Measurements from ENCODE around the gene OGFOD1.

OGFOD1 gene

DNA sequence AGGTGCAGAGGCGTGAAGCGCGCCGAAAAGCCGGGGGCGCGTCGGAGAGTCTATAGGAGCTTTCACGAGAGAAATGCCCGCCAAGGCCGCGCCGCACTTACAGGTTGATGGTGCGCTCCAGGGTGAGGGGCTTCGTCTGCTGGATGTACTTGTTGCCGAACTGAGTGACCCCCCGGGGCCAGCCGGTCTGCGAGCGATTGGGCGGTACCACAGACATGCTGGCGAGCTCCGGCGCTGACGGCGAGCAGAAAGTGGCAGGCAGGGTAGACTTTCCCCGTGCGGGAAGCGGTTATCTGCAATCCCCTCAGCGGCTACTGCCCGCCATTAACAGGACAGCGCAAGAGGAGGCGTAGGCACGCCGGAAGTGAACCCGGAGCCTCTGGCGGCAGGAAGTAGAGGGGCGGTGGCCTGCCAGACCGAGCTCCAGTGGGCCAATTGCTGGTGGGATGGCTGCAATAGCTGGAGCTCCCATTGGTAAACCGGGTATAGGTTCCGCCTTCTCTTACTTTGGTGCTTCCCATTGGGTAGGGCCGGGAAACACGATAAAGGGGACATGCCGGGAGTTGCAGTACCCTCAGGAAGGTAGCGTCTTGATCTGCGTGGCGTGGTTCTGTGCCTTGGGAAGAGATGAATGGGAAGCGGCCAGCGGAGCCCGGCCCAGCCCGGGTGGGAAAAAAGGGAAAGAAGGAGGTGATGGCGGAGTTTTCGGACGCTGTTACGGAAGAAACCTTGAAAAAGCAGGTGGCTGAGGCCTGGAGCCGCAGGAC lies at the start of gene OGFOD1, which contains the start of gene NUDT21:
TSS of gene OGFOD1 (plus strand) at position 569 of the 767 bp plus-strand sequence. CDS start at position 628, 59 bp downstream.
TSS of gene NUDT21 (minus strand) at position 347 of the 767 bp plus-strand sequence. CDS start at position 217, 130 bp downstream.
- DNase-seq (ENCODE audit: low read depth): peak; percentile 79

DNA sequence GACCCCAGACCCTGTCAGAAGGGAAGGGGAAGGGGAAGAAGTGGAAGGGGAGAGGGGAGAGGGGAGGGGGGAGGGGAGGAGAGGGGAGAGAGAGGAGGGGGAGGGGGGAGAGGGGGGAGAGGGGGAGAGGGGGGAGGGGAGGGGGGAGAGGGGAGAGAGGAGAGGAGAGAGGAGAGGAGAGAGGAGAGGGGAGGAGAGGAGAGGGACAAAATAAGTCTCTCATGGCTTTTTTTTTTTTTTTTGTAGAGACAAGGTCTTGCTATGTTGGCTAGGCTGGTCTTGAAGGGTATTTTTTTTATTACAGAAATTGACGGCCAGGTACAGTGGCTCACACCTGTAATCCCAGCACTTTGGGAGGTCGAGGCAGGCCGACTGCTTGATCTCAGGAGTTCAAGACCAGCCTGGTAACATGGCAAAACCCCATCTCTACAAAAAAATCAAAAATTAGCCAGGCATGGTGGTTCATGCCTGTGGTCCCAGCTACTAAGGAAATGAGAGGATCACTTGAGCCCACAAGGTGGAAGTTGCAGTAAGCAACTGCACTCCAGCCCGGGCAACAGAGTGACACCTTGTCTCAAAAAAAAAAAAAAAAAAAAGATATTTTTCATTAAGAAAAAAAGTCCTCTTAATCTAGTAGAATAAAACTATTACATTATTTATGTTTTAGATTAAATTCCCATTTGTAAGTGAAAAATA lies 45.2 kb upstream of the OGFOD1 start:
- no peak for DNase-seq (ENCODE audit: low read depth)

- DNase-seq (ENCODE audit: low read depth): no peak
Measured at GRCh38 chr16:56408379-56409098, 42.8 kb upstream of the OGFOD1 start.

- no peak for DNase-seq (ENCODE audit: low read depth)
Measured at GRCh38 chr16:56409195-56409594, 42.2 kb upstream of the OGFOD1 start.

GRCh38 chr16:56411123-56411522 lies 40.2 kb upstream of the OGFOD1 start:
- DNase-seq (ENCODE audit: low read depth): no peak

DNA sequence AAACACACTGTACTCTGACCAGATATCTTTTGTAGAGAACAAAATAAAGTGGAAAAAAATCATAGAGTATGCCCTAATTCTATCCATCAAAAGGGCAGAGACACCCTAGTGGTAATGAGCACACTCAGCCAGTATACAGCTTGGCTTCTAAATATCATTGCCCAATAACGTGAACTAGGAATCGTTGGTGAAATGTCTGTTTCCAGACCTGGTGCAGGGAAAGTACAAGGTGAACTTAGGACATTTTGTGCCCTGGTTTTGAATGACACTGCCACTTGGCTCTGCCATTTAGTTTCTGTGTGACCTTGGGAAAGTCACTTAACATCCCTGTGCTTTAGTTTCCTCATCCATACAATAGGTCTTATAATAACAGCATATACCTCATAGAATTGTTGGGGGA lies 39.7 kb upstream of the OGFOD1 start:
- DNase-seq (ENCODE audit: low read depth): no peak

GRCh38 chr16:56413381-56413780 lies 38.0 kb upstream of the OGFOD1 start:
- DNase-seq (ENCODE audit: low read depth): no peak

- no peak for DNase-seq (ENCODE audit: low read depth)
Measured at GRCh38 chr16:56414366-56414765, 37.0 kb upstream of the OGFOD1 start.

DNA sequence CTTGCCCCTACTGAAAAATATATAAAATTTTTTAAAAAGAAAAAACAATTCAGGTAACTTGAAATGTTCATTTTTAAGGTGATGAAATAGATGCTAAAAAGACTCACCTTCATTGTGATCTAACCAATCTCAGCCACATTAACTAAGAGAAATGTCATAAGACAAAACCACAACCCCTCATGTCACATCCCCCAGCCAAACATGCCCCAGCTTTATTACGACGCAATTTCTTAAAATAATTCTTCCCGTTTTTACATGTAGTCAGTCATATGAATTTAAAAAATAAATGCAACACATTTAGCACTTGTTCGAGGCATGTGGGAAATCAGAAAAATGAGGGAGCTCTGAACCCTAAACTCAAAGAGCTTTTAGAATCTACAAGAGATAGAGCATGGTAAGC lies 35.5 kb upstream of the OGFOD1 start:
- DNase-seq (ENCODE audit: low read depth): no peak

- no peak for DNase-seq (ENCODE audit: low read depth)
Measured at GRCh38 chr16:56417138-56417537, 34.2 kb upstream of the OGFOD1 start.

DNA sequence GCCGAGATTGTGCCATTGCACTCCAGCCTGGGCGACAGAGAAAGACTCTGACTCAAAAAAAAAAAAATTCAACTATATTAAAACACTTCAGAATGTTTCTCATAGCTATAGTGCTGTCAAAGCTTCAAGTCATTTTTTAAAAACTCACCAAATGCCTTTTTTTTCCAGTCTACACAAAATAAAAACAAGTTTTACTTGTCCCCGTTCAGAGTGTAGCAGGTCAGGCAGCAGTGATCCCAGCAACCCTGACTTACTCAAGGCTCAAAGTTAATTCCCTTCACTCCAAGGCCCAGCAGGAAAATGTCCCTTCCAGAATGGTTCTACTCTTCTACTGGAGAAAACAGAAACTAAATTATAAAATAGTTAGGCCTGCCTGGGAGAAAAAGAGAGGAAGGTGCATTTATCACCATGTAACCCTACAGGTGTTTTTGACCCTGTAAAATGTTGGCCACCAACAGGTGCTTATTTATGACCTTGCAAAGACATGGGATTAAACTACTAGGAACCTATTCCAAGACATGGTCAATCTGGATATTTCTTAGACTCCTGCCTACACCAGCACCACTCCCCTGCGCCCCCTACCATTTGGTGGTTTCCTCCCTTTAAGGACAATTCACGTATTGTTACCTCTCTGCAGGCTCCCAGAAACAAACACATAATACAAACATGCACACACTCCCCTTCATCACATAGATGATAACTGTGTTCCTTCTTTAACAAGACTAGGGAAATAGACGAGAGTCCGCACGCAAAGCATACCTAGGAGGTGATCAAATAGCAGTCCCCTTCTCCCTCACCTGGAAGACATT lies 31.4 kb upstream of the OGFOD1 start:
- DNase-seq (ENCODE audit: low read depth): no peak

DNA sequence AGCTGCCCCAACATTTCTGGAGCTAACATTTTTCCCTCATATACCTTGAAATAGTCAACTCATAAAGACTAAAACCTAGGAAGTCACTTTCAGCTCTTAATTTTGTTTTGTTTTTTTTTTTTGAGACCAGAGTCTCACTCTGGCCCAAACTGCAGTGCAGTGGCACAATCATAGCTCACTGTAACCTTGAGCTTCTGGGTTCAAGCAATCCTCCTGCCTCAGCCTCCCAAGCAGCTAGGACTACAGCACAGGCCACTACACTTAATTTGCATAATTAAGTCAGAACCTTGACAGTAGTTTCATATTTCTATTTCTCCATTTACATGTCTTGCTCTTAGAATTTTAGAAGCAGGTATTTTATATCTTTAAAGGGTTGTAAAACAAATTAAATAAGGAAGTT lies 30.7 kb upstream of the OGFOD1 start:
- DNase-seq (ENCODE audit: low read depth): no peak

DNA sequence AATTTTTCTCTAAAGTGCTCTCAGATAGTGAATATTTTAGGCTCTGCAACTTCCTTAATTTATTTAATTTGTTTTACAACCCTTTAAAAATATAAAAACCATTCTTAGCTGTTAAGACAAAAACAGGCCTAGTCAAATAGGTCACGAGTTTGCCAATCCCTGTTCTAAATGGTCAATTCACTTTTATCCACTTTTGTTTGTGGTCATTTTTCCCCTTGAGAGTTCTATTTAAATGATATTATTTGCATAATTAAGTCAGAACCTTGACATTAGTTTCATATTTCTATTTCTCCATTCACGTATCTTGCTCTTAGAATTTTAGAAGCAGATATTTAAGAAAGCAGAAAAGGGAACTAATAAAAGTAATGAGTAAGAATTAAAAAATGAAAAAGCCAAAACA lies 30.0 kb upstream of the OGFOD1 start:
- no peak for DNase-seq (ENCODE audit: low read depth)

GRCh38 chr16:56421976-56422669 lies 29.2 kb upstream of the OGFOD1 start:
- no peak for DNase-seq (ENCODE audit: low read depth)

DNA sequence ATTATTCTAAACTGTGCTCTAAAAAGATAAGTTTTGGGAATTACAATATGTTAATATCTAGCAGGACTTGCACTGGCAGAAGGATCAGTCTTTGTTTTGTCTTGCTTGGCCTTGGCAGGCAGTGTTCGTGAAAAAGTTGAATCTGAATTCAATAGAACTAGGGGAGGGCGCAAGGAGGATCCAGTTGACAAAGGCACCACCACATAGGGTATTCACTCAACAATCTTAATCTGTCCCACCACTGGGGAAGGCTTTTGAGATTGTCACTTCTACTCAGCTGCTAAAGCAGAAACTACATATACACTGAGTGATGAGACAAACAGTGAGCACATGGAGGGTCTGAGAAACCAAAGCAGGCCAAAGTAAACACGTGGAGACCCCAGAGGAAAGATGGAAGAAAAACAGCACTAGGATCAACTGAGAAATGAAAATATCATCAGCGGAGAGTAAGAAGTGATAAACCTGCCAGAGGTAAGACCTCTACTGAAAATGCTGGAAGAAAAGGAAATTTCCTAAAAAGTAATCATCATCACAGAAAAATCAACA lies 28.4 kb upstream of the OGFOD1 start:
- no peak for DNase-seq (ENCODE audit: low read depth)

GRCh38 chr16:56423584-56424403 lies 27.6 kb upstream of the OGFOD1 start:
- no peak for DNase-seq (ENCODE audit: low read depth)

GRCh38 chr16:56424404-56424764 lies 27.0 kb upstream of the OGFOD1 start:
- no peak for DNase-seq (ENCODE audit: low read depth)

GRCh38 chr16:56424791-56425438 lies 26.4 kb upstream of the OGFOD1 start:
- DNase-seq (ENCODE audit: low read depth): peak; percentile 14

GRCh38 chr16:56425439-56425832 lies 25.9 kb upstream of the OGFOD1 start, which contains the start of gene AMFR:
Gene AMFR, minus strand, starts transcription at chr16:56425545. Its CDS starts 218 bp downstream, at chr16:56425327.
- DNase-seq (ENCODE audit: low read depth): peak; percentile 46

- DNase-seq (ENCODE audit: low read depth): no peak
Measured at GRCh38 chr16:56426585-56426984, 24.8 kb upstream of the OGFOD1 start.
